SJSA1 (cell line): ENCODE results near the gene SLC12A8. TPM values are rescaled to one million over a fixed set of nuclear protein-coding genes. Genes with fewer than 3 reads are reported as not detected.

Experiments
- DNase-seq, 2 experiments: peaks; one replicate each; pipeline ENCODE4 v3.0.0-alpha.2; 2015 to 2020; ENCODE audit warnings: low spot score in 2 of 2, low read depth in 1 of 2
- H3K27ac ChIP-seq: fragments of 250-450 bp; sonication (Bioruptor Pico); 2 replicates; pipeline ENCODE4 v1.5.1; 2020; ENCODE audit warnings: mild to moderate bottlenecking, moderate library complexity
- H3K27me3 ChIP-seq: fragments of 250-450 bp; sonication (Bioruptor Pico); replicated peaks from 2 replicates; pipeline ENCODE4 v1.5.1; 2020; ENCODE audit warnings: mild to moderate bottlenecking, moderate library complexity
- H3K36me3 ChIP-seq: fragments of 250-450 bp; sonication (Bioruptor Pico); 2 replicates; pipeline ENCODE4 v1.5.1; 2020; ENCODE audit warnings: mild to moderate bottlenecking
- H3K4me1 ChIP-seq: fragments of 250-450 bp; sonication (Bioruptor Pico); replicated peaks from 2 replicates; pipeline ENCODE4 v1.6.1; 2021; ENCODE audit warnings: mild to moderate bottlenecking
- H3K4me3 ChIP-seq: fragments of 250-450 bp; sonication (Bioruptor Pico); 2 replicates; pipeline ENCODE4 v1.5.1; 2020; ENCODE audit warnings: mild to moderate bottlenecking
- H3K9me3 ChIP-seq: fragments of 250-450 bp; sonication (Bioruptor Pico); replicated peaks from 2 replicates; pipeline ENCODE4 v1.5.1; 2020; ENCODE audit warnings: mild to moderate bottlenecking
- total RNA-seq: library from RNA; depleted of rRNA; stranded (reverse); fragments of >200 nt; shearing (Covaris generic); gene quantifications from 2 replicates; pipeline ENCODE4 v1.2.3, GENCODE V29; 2014

Gene SLC12A8
- total RNA-seq, 1 experiment from 2014 or later: 6.3 TPM

DNA sequence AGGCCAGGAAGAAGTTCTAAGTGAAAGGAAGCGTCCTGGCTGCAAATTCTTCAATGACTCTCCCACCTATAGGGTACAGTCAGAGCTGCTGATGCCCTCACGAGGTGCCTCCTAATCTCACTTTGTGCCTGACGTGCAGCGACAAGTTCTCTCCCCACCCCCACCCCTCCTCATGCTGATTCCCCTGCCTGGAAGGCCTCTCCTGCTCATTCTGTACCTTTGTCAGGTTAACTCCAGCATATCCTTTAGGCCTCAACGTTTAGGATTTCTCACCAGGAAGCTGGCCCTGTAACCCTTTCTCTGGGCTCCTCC, 25.0 kb downstream of the SLC12A8 start:
- Histone ChIP-seq H3K36me3 (no peaks in the 10 kb centered on the region), H3K9me3 (no peaks in the 10 kb centered on the region), H3K4me3 (no peak overlapping the region), H3K4me1 (no peaks in the 10 kb centered on the region; the same call in 1 of the 2 replicates), H3K27me3 (no peaks in the 10 kb centered on the region), H3K27ac (no peak overlapping the region)
- DNase-seq: no peak

DNA sequence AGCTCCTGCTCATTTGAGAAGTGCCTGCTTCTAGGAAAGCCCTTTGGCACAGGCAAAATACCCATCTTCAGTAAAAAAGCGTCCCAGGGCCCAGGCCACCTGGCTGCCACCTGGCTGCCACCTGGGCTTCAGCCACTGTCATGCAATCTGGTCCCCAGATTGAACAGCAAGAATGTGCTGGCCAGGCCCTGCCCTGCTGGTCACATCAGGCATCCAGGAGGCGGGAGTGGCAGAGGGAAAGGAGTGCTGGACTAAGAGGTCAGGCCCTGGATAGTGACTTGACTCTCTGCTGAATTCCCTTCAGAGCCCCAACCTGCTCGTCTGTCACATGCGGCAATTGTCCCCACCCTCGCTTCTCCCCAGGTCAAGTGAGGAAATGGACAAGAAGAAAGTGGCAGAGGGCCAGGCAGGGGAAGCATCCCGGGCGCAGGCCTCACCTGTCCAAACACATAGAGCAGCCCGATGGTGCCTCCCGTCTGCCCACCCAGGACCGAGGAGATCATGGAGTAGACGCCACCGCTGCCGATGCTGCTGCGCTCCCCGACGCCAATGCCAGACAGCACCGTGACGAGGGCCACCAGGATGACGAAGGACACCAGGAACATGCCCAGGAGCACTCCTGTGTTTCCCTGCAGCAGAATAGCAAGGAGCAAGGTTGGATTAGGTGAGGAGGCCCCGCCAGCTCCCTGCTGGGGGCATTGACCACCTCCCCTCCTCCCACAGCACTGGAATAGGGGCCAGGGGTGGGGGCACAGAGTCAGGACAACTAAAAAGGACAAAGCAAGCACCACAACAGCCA, 25.5 kb downstream of the SLC12A8 start:
- Histone ChIP-seq H3K4me3 (no peak overlapping the region), H3K4me1 (no peaks in the 10 kb centered on the region; the same call in 1 of the 2 replicates), H3K27ac (no peak overlapping the region), H3K9me3 (no peaks in the 10 kb centered on the region), H3K27me3 (no peaks in the 10 kb centered on the region), H3K36me3 (no peaks in the 10 kb centered on the region)
- DNase-seq: no peak

DNA sequence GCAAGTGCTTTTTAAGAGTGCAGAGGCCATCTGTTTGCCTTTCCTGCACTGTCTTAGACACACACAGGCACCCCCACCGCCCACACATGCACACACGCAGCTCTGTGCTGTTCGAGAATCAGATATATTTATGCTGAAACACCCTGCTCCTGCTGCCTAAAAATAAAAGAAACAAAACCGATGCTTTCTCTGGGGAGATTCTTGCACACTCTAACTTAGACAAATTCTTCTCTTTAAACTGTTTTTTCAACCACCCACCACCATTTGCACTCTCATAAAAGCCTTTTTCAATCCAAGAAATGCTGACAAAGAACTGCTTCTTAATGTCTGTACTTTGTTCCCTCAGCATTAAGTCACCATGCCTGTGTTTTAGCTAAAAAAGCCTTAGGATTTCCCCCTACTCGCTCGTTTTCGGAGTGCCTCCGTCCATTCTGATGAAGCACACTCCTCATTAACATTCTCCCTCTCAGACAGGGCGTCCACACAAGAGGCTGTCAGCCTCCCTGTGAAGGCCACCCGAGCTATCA, 26.2 kb downstream of the SLC12A8 start:
- H3K36me3 ChIP-seq: no peaks in the 10 kb centered on the region
- no peaks in the 10 kb centered on the region for H3K9me3 ChIP-seq
- no peaks in the 10 kb centered on the region for H3K27me3 ChIP-seq
- no peak overlapping the region for H3K4me3 ChIP-seq
- DNase-seq: no peak
- no peaks in the 10 kb centered on the region for H3K4me1 ChIP-seq
- H3K27ac ChIP-seq: no peak overlapping the region

DNA sequence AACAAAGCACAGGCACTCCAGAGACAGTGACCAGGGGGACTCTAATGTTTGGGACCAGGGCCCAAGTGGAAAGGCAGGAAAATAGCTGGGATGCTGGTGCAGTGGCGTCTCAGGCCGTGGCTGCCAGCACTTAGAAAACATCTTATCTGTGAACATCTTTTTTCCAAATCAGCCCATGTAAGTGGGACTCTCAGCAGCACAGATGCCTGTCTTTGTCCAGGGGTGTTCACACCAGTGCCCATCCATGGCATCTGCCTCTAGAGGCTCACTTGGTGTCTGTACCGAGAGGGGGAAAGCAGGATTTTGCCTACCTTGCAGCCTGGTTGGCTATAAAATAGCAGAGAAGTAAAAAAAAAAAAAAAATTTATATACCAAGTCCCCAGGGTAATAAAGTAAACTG, 26.7 kb downstream of the SLC12A8 start:
- Histone ChIP-seq H3K27me3 (no peaks in the 10 kb centered on the region), H3K9me3 (no peaks in the 10 kb centered on the region), H3K4me1 (no peaks in the 10 kb centered on the region), H3K36me3 (no peaks in the 10 kb centered on the region), H3K4me3 (no peak overlapping the region), H3K27ac (no peak overlapping the region)
- no peak for DNase-seq

DNA sequence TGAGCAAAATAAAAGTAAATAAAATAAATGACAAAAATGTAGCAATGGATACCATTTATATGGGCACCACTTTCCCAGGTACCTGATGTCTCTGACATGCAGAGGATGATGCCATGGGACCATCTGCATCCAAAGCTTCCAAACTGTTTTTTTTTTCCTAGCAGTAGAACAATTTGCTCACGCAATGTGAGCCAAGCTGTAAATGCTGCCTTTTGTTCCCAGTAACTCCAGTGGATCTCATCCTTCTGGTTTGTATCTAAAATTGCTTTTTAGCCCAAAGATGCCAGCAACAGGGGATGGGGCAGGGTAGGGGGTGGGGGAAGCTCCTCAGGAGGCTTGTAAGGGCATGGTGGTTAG, 32.7 kb downstream of the SLC12A8 start:
- Histone ChIP-seq H3K36me3 (no peaks in the 10 kb centered on the region), H3K27ac (no peak overlapping the region), H3K27me3 (no peaks in the 10 kb centered on the region), H3K4me1 (no peaks in the 10 kb centered on the region), H3K9me3 (no peaks in the 10 kb centered on the region), H3K4me3 (no peak overlapping the region)
- DNase-seq: no peak

DNA sequence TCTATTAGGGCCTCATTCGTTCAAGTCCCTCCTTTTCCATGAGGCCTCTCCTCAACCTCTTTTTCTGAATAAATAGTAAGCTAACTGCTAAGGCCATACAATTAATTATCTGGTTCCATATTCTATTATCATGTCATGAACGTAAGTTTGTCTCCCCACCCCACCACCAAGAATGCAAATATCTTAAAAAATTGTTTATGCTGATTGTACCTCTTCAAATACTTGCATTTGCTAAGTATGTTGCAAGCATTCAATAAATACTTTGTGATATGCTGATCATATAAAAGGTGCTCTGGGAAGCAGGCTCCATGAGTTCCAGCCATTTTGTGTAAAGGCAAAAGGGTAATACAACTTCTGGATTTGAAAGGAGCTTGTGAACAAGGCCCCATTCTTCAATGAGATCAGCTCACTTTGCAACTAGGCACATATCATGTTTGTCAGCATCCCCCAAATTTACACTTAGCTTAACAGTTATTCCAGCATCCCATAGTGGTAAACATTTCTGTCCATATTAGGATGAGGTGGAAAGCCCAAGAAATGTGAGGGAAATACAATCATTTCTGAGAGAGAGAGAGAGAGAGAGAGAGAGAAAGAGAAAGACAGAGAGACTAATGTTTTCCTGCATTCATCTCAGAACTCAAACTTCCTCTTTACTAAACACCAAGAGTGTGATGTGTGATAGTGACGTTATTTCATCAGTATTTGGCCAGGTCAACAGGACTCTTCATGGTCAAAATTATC, 33.2 kb downstream of the SLC12A8 start:
- no peaks in the 10 kb centered on the region for H3K27me3 ChIP-seq
- no peak overlapping the region for H3K27ac ChIP-seq
- no peaks in the 10 kb centered on the region for H3K9me3 ChIP-seq
- no peak overlapping the region for H3K4me3 ChIP-seq
- no peak for DNase-seq
- no peaks in the 10 kb centered on the region for H3K4me1 ChIP-seq
- no peaks in the 10 kb centered on the region for H3K36me3 ChIP-seq

DNA sequence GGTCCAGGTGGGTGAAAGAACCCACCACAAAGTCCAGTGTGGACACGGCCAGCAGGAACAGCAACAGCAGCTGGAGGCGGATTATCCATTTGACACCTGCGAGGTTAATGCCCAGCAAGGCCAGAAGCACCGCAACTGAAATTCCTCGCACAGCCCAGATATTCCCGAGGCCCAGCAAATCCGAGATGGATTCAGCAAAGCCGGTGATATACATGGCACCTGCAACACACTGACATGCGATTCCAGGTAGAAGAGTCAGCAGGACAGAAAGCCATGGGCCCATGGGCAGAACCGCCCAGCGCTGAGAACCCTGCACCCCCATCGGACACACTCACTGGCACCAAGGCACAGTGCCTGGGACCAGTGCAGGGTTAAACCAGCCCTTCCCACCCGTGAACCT, 34.8 kb downstream of the SLC12A8 start:
- H3K27me3 ChIP-seq: no peaks in the 10 kb centered on the region
- no peaks in the 10 kb centered on the region for H3K9me3 ChIP-seq
- H3K4me1 ChIP-seq: no peaks in the 10 kb centered on the region
- DNase-seq: no peak
- no peak overlapping the region for H3K27ac ChIP-seq
- no peak overlapping the region for H3K4me3 ChIP-seq
- H3K36me3 ChIP-seq: no peaks in the 10 kb centered on the region

DNA sequence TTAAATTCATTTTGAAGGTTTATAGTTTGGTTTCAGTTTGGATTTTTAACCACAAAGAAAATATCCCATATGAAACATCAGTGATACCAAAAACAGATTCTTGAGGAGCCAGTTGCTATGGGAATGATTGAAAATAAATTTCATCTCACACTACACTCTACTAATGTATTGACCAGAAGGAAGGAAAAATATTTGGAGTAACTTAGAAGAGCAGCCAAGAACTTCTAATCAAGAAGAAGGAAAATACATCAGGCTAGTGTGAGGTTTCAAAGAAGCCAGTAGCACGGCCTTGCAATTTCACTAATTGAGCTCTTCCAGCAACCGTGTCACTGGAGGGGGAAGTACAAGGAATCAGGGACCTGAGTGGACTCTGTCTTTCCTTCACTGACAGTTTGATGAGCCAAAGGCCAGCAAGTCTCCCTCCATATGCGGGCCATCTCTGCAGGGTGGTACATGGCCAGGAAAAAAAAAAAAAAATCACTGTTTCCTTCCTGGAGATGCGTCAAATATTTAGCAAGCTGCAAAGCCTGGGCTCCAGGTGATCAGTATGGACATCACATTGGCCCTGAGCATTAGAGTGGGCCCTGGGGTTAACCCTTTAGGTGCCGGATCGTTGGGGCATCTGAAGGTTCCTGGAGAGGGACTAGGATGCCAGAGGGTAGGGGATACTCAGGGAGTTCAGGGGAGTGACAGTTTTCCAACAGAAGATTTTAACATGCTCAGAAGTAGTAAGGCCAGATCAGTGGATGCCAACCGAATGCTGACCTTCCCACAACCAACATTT, 37.1 kb downstream of the SLC12A8 start:
- Histone ChIP-seq H3K4me1 (no peaks in the 10 kb centered on the region), H3K27ac (no peak overlapping the region), H3K27me3 (no peaks in the 10 kb centered on the region), H3K9me3 (no peaks in the 10 kb centered on the region), H3K4me3 (no peak overlapping the region), H3K36me3 (no peaks in the 10 kb centered on the region)
- no peak for DNase-seq

DNA sequence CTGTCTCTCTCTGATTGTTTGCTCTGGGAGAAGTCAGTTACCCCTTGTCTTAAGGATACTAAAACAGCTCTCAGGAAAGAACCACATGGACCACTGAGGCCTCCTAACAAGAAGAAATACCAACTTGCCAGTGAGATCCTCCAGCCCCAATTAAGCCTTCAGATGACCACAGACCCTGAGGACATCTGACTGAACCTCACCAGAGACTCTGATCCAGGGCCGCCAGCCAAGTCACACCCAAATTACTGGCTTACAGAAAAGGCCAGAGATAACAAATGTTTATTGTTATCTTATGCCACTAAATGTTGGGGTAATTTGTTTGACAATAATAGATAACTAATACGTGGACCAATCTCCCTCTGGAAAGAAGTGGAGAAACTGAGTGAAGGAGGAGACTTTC, 40.2 kb downstream of the SLC12A8 start:
- Histone ChIP-seq H3K4me3 (no peak overlapping the region), H3K27me3 (no peaks in the 10 kb centered on the region), H3K36me3 (no peaks in the 10 kb centered on the region), H3K9me3 (no peaks in the 10 kb centered on the region), H3K27ac (no peak overlapping the region), H3K4me1 (peaks cover 9% of the 10 kb centered on the region)
- DNase-seq: no peak

DNA sequence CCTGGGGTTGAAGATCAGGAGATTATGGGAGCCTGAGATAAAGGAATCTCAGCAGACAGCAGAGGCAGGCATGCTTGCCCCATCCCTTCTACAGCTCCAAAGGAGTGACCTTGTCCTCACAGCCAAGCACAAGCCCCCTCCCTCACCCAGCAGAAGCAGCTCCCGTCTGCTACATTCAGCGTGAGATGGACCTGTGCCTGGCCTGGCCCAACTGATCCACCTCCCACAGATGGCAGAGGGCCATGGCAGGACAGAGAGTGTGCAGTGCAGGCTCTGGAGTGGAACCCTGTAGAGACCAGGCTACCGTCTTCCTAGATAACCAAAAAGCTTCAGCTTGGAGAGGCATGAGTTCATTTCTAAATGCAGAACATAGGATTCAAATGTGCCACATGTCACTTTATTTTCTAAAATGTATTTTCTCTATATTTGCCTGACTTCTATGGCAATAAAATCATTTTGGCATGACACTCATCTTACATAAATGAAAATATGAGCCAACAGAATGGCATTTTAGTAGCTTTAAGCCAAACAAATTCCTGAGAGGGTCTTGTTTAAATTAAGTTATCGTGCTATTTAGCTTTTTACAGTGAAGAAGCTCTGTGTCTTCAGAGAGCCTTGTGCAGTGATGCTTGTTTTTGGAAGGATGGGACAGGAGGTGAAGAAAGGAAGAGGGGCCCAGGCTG, 43.7 kb downstream of the SLC12A8 start:
- Histone ChIP-seq H3K27me3 (no peaks in the 10 kb centered on the region), H3K36me3 (no peaks in the 10 kb centered on the region), H3K9me3 (no peaks in the 10 kb centered on the region), H3K4me3 (no peak overlapping the region), H3K27ac (no peak overlapping the region), H3K4me1 (peaks cover 9% of the 10 kb centered on the region)
- DNase-seq: no peak

DNA sequence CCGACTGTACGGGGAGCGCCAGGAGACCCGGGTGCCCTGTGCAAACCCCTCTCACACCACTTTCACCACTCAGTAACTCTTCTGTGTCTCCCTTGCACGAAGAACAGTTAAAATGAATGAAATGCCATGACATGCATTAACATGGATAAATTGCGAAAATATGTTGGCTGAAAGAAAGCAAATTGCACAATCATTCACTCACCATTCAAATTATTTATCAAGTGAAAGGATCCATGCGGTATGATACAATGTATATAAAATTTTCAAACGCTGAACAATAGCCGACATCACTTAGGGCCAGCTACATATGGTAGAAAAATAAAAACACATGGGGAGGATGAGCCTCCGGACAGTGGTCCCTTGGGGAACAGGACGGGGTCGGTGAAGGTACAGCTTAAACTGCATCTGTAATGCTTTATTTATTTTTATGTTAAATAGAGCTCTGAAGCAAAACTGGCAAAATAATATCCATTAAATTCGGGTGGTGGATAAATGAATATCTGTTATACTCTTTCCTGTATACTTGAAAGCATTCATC, 45.9 kb downstream of the SLC12A8 start:
- Histone ChIP-seq H3K4me1 (peaks cover 12% of the 10 kb centered on the region), H3K9me3 (no peaks in the 10 kb centered on the region), H3K4me3 (no peak overlapping the region), H3K27ac (no peak overlapping the region), H3K27me3 (no peaks in the 10 kb centered on the region), H3K36me3 (no peaks in the 10 kb centered on the region)
- DNase-seq: no peak

DNA sequence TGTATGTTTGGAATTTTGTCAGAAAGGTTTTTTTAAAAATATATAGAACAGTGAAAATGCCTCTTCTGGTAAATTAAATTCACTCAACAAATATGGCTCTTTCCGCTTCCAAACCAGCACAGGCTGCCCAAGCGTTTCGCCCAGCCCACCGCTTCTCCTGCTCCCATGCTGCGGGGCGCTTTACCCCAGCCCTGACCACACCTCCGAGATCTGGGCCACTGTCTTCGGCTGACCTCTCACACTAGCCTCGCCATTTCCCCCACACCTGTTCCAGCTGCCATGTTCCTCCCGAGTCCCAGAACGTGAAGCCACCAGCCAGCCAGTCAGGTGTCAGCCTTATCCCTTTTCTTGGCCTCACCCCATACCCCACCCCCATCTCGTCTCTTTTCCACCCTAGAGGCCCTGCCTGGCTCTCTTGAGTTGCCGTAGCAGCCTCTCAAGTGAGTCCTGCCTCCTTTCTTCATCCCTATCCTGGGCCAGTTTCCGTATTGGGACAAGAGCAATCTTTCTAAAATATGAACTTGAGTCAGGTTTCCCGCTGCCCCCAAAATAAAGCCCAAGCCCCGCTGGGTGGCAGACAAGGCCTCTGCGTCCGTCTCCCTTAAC, 46.5 kb downstream of the SLC12A8 start:
- no peak for DNase-seq
- Histone ChIP-seq H3K4me1 (peaks cover 12% of the 10 kb centered on the region), H3K4me3 (no peak overlapping the region), H3K9me3 (no peaks in the 10 kb centered on the region), H3K36me3 (no peaks in the 10 kb centered on the region), H3K27ac (no peak overlapping the region), H3K27me3 (no peaks in the 10 kb centered on the region)
